ENCODE results near the gene ABRACL. TPM values are rescaled to one million over a fixed set of nuclear protein-coding genes. Genes with fewer than 3 reads are reported as not detected.

Gene ABRACL
- total RNA-seq, 1 experiment from 2014 or later: 123 TPM

- H3K14ac ChIP-seq (ENCODE audit: insufficient read depth, low read length): no peak overlapping the region
- DNase-seq: no peak
- no peaks in the 10 kb centered on the region for H3K9me3 ChIP-seq (ENCODE audit: control insufficient read depth, low read depth, low read length)
- Mint-ChIP-seq H3K27ac (peak overlapping the region in 2 of 3 experiments; percentile 45 to 86; a peak in 2 of 7 replicates), H3K4me3 (no peak overlapping the region), H3K9me3 (no peaks in the 10 kb centered on the region), H3K4me1 (peaks cover 27 to 41% of the 10 kb centered on the region in 2 experiments), H3K27me3 (ENCODE audit: low read depth) (no peaks in the 10 kb centered on the region), H3K36me3 (ENCODE audit: insufficient read depth in 1 of 3, low read depth in 3 of 3) (no peaks in the 10 kb centered on the region)
- H2AK5ac ChIP-seq (ENCODE audit: insufficient read length, low read length): no peak overlapping the region
- H4K5ac ChIP-seq (ENCODE audit: insufficient read length, low read depth, low read length): no peak overlapping the region
- H3K4me1 ChIP-seq (ENCODE audit: insufficient read depth, low read length): peaks cover 2% of the 10 kb centered on the region; the same call in 1 of the 2 replicates
- no peaks in the 10 kb centered on the region for H3K23me2 ChIP-seq (ENCODE audit: insufficient read length, low read depth, low read length, poor library complexity, severe bottlenecking)
- no CpG with 5 or more reads among the region's 7 CpGs for WGBS (ENCODE audit: extremely low coverage, insufficient read length, low lambda C conversion rate)
- H4K8ac ChIP-seq (replicated peaks; ENCODE audit: insufficient read length, low read depth, low read length): no peak overlapping the region
- H3K79me1 ChIP-seq (ENCODE audit: insufficient read depth, low read depth, low read length, poor library complexity, severe bottlenecking): no peaks in the 10 kb centered on the region
- H3K79me2 ChIP-seq (ENCODE audit: insufficient read depth, low read length): 0 out of 2 replicates have a peak, but pooled peaks cover 2% of the 10 kb centered on the region
- no peak overlapping the region for H2BK20ac ChIP-seq (ENCODE audit: low read depth, low read length, poor library complexity, severe bottlenecking)
- H3K23ac ChIP-seq (ENCODE audit: insufficient read length, low read depth, low read length): no peak overlapping the region
- H3K4ac ChIP-seq (ENCODE audit: low read depth, low read length): no peak overlapping the region
- H2BK5ac ChIP-seq (ENCODE audit: insufficient read length, low read length): no peak overlapping the region
- no peak overlapping the region for H2BK120ac ChIP-seq (ENCODE audit: low read depth, low read length, poor library complexity, severe bottlenecking)
- H4K91ac ChIP-seq (ENCODE audit: insufficient read length, low read depth, low read length): no peak overlapping the region
- H3K27ac ChIP-seq (ENCODE audit: insufficient read length, low read depth, low read length): no peak overlapping the region
- no peak overlapping the region for H2AFZ ChIP-seq (ENCODE audit: low read length)
- no peak overlapping the region for H2BK12ac ChIP-seq (ENCODE audit: insufficient read length, low read depth, low read length)
- H4K20me1 ChIP-seq (ENCODE audit: control insufficient read depth, insufficient read depth, insufficient read length): no peaks in the 10 kb centered on the region
- H3K4me2 ChIP-seq (ENCODE audit: insufficient read depth, insufficient read length, low read length): no peak overlapping the region
- no peak for TF ChIP-seq CTCF (conservative IDR thresholded peaks at IDR 0.05)
- H3K18ac ChIP-seq (ENCODE audit: insufficient read length, low read depth, low read length): no peak overlapping the region
- H3K9ac ChIP-seq (ENCODE audit: extremely low read depth, insufficient read length, low read length): no peak overlapping the region
- no peak overlapping the region for H2BK15ac ChIP-seq (ENCODE audit: low read depth, low read length)
- no peak overlapping the region for H3K56ac ChIP-seq (ENCODE audit: insufficient read length, low read depth, low read length)
- no peak overlapping the region for H3T11ph ChIP-seq (ENCODE audit: low read length)
- H3K27me3 ChIP-seq (ENCODE audit: insufficient read depth, low read length): no peaks in the 10 kb centered on the region
These were observed 12.0 kb upstream of the ABRACL start for GRCh38 chr6:139016337-139017213.
